GM21515 (cell line): ENCODE measurements around the gene TESK2.
"Not testable (repeated sequence)": the region's sequence is repeated elsewhere in the genome, so short reads cannot be mapped to it uniquely, and the experiment has no call there.

ENCODE experiments used
- ATAC-seq: cut with Tn5 transposase; IDR thresholded peaks from one replicate; pipeline ENCODE4 v1.9.1; 2021; ENCODE audit not compliant: unreplicated experiment

TESK2 gene

GRCh38 chr1:45474194-45474593 is 16.8 kb downstream of the TESK2 start:
- not testable (repeated sequence) for ATAC-seq

- no peak for ATAC-seq
Observed at GRCh38 chr1:45473302-45473701, 17.7 kb downstream of the TESK2 start.

GRCh38 chr1:45470306-45470798 is 20.6 kb downstream of the TESK2 start:
- ATAC-seq: no peak

- not testable (repeated sequence) for ATAC-seq
Observed at GRCh38 chr1:45467353-45467752, 23.6 kb downstream of the TESK2 start.

- no peak for ATAC-seq
Observed at GRCh38 chr1:45465277-45465676, 25.7 kb downstream of the TESK2 start.

- ATAC-seq: no peak
Observed at GRCh38 chr1:45458894-45459293, 32.1 kb downstream of the TESK2 start.

GRCh38 chr1:45456531-45456930 is 34.4 kb downstream of the TESK2 start:
- ATAC-seq: no peak

- no peak for ATAC-seq
Observed at GRCh38 chr1:45455162-45455561, 35.8 kb downstream of the TESK2 start.

GRCh38 chr1:45454464-45454863 is 36.5 kb downstream of the TESK2 start:
- ATAC-seq: no peak

GRCh38 chr1:45452503-45452902 is 38.5 kb downstream of the TESK2 start:
- ATAC-seq: no peak

- no peak for ATAC-seq
Observed at GRCh38 chr1:45448357-45448756, 42.6 kb downstream of the TESK2 start.

GRCh38 chr1:45446950-45447672 is 43.9 kb downstream of the TESK2 start:
- ATAC-seq: no peak

GRCh38 chr1:45446530-45446929 is 44.4 kb downstream of the TESK2 start:
- ATAC-seq: no peak

- ATAC-seq: no peak
Observed at GRCh38 chr1:45444609-45445131, 46.3 kb downstream of the TESK2 start.

- ATAC-seq: no peak
Observed at GRCh38 chr1:45443580-45444446, 47.1 kb downstream of the TESK2 start.

GRCh38 chr1:45442272-45442671 is 48.7 kb downstream of the TESK2 start:
- ATAC-seq: no peak

GRCh38 chr1:45437323-45437722 is 53.6 kb downstream of the TESK2 start:
- ATAC-seq: no peak

- no peak for ATAC-seq
Observed at GRCh38 chr1:45430490-45430889, 60.5 kb downstream of the TESK2 start.

- ATAC-seq: no peak
Observed at GRCh38 chr1:45429561-45430159, 61.3 kb downstream of the TESK2 start.

- no peak for ATAC-seq
Observed at GRCh38 chr1:45423906-45424678, 66.9 kb downstream of the TESK2 start.

GRCh38 chr1:45421935-45422334 is 69.0 kb downstream of the TESK2 start:
- ATAC-seq: no peak
